ENCODE results near the gene CHRM3.

CHRM3 gene

GRCh38 chr1:239432255-239432654, 45.9 kb downstream of the CHRM3 start:
- TF ChIP-seq PKNOX1 (IDR thresholded peaks at IDR 0.05) (no peak), HDGF (IDR thresholded peaks at IDR 0.05; ENCODE audit: borderline replicate concordance) (no peak)
- DNase-seq (ENCODE audit: extremely low spot score), result no peak
- POLR2A ChIA-PET, result no interaction called here
- CTCF ChIA-PET, result no interaction called here

- no peak for DNase-seq (ENCODE audit: extremely low spot score)
- TF ChIP-seq BHLHE40 (IDR thresholded peaks at IDR 0.05; ENCODE audit: borderline replicate concordance), result no peak
- TF ChIP-seq L3MBTL2 (conservative IDR thresholded peaks at IDR 0.05), result no peak
- CTCF ChIA-PET, result no interaction called here
- POLR2A ChIA-PET, result no interaction called here
These were observed 47.8 kb downstream of the CHRM3 start for GRCh38 chr1:239434181-239434580.

Data from HEK293T (cell line).